Epidermal melanocyte (primary cell): ENCODE results near the gene AIFM3.
A peak's percentile ranks its signal among the peaks of the same experiment; 100 is the strongest.
"Not testable (repeated sequence)": the region's sequence is repeated elsewhere in the genome, so short reads cannot be mapped to it uniquely, and the experiment has no call there.

Experiments used
- DNase-seq: peaks from one replicate; pipeline ENCODE4 v3.0.0; 2011; ENCODE audit warnings: low spot score; ENCODE audit not compliant: insufficient read length

AIFM3 gene

GRCh38 chr22:20966883-20967696 is at the start of gene AIFM3:
Gene AIFM3 (plus strand): TSS chr22:20967255. CDS start chr22:20967945, 690 bp downstream.
- no peak for DNase-seq

- no peak for DNase-seq
These were observed 48.3 kb upstream of the AIFM3 start for GRCh38 chr22:20918663-20919218.

GRCh38 chr22:20919718-20920117 is 47.3 kb upstream of the AIFM3 start:
- no peak for DNase-seq

GRCh38 chr22:20920881-20921203 is 46.2 kb upstream of the AIFM3 start:
- DNase-seq: no peak

- DNase-seq: no peak
These were observed 44.8 kb upstream of the AIFM3 start for GRCh38 chr22:20922141-20922751.

- DNase-seq: no peak
These were observed 40.8 kb upstream of the AIFM3 start for GRCh38 chr22:20926243-20926642.

- DNase-seq: no peak
These were observed 39.0 kb upstream of the AIFM3 start for GRCh38 chr22:20927940-20928572.

- DNase-seq: no peak
These were observed 38.5 kb upstream of the AIFM3 start for GRCh38 chr22:20928573-20928967.

- no peak for DNase-seq
These were observed 37.1 kb upstream of the AIFM3 start for GRCh38 chr22:20930004-20930403.

GRCh38 chr22:20930435-20930834 is 36.6 kb upstream of the AIFM3 start:
- DNase-seq: not testable (repeated sequence)

GRCh38 chr22:20931126-20931654 is 35.9 kb upstream of the AIFM3 start:
- DNase-seq: no peak

GRCh38 chr22:20933910-20934309 is 33.1 kb upstream of the AIFM3 start:
- DNase-seq: no peak

- not testable (repeated sequence) for DNase-seq
These were observed 32.0 kb upstream of the AIFM3 start for GRCh38 chr22:20935049-20935448.

- DNase-seq: not testable (repeated sequence)
These were observed 31.1 kb upstream of the AIFM3 start for GRCh38 chr22:20935780-20936539.

- no peak for DNase-seq
These were observed 29.8 kb upstream of the AIFM3 start for GRCh38 chr22:20937031-20937793.

GRCh38 chr22:20937794-20938671 is 29.0 kb upstream of the AIFM3 start:
- no peak for DNase-seq

GRCh38 chr22:20939457-20940185 is 27.4 kb upstream of the AIFM3 start:
- not testable (repeated sequence) for DNase-seq

- peak; percentile 25 for DNase-seq
These were observed 26.8 kb upstream of the AIFM3 start for GRCh38 chr22:20940186-20940651.
